ENCODE data around the gene RNU5D-1. TPM values are rescaled to one million over a fixed set of nuclear protein-coding genes. Genes with fewer than 3 reads are reported as not detected.

Gene RNU5D-1
- total RNA-seq, result not detected in 2 replicates
- long read RNA-seq, result 0 reads

GRCh38 chr1:44730741-44731512, at the start of gene RNU5D-1:
RNU5D-1 (minus strand) TSS chr1:44731170.
- Mint-ChIP-seq H3K27me3 (ENCODE audit: low read depth) (peaks cover 5% of the 10 kb centered on the region), H3K36me3 (ENCODE audit: low read depth) (no peaks in the 10 kb centered on the region), H3K27ac (ENCODE audit: unreplicated experiment) (peak within 1 kb of the TSS; percentile 100), H3K4me1 (peaks cover 17% of the 10 kb centered on the region), H3K4me3 (peak within 1 kb of the TSS; percentile 73), H3K9me3 (no peaks in the 10 kb centered on the region)
- peak; percentile 89 for TF ChIP-seq CTCF (conservative IDR thresholded peaks at IDR 0.05)
- peak; percentile 93 for DNase-seq (ENCODE audit: low read depth, low spot score)

- Mint-ChIP-seq H3K4me3 (peak overlapping the region; percentile 90), H3K9me3 (no peaks in the 10 kb centered on the region), H3K27ac (ENCODE audit: unreplicated experiment) (no peak overlapping the region), H3K4me1 (peaks cover 46% of the 10 kb centered on the region), H3K36me3 (ENCODE audit: low read depth) (peaks cover 38% of the 10 kb centered on the region), H3K27me3 (ENCODE audit: low read depth) (peaks cover 8% of the 10 kb centered on the region)
- no peak for TF ChIP-seq CTCF (conservative IDR thresholded peaks at IDR 0.05)
- DNase-seq (ENCODE audit: low read depth, low spot score), result no peak
Observed at GRCh38 chr1:44780583-44781121, 49.7 kb upstream of the RNU5D-1 start.

GRCh38 chr1:44778705-44779576, 48.0 kb upstream of the RNU5D-1 start:
- Mint-ChIP-seq H3K4me1 (peaks cover 47% of the 10 kb centered on the region), H3K9me3 (no peaks in the 10 kb centered on the region), H3K27me3 (ENCODE audit: low read depth) (peaks cover 5% of the 10 kb centered on the region), H3K4me3 (peak overlapping the region; percentile 90), H3K27ac (ENCODE audit: unreplicated experiment) (peak overlapping the region; percentile 28), H3K36me3 (ENCODE audit: low read depth) (peaks cover 38% of the 10 kb centered on the region)
- no peak for DNase-seq (ENCODE audit: low read depth, low spot score)
- no peak for TF ChIP-seq CTCF (conservative IDR thresholded peaks at IDR 0.05)

- Mint-ChIP-seq H3K4me3 (peak overlapping the region; percentile 90), H3K27me3 (ENCODE audit: low read depth) (no peaks in the 10 kb centered on the region), H3K27ac (ENCODE audit: unreplicated experiment) (no peak overlapping the region), H3K4me1 (peaks cover 41% of the 10 kb centered on the region), H3K9me3 (no peaks in the 10 kb centered on the region), H3K36me3 (ENCODE audit: low read depth) (peaks cover 38% of the 10 kb centered on the region)
- no peak for DNase-seq (ENCODE audit: low read depth, low spot score)
- TF ChIP-seq CTCF (conservative IDR thresholded peaks at IDR 0.05), result no peak
Observed at GRCh38 chr1:44777969-44778635, 47.1 kb upstream of the RNU5D-1 start.

GRCh38 chr1:44777547-44777946, 46.6 kb upstream of the RNU5D-1 start:
- DNase-seq (ENCODE audit: low read depth, low spot score), result no peak
- Mint-ChIP-seq H3K27ac (ENCODE audit: unreplicated experiment) (no peak overlapping the region), H3K27me3 (ENCODE audit: low read depth) (no peaks in the 10 kb centered on the region), H3K4me1 (peaks cover 41% of the 10 kb centered on the region), H3K36me3 (ENCODE audit: low read depth) (peaks cover 38% of the 10 kb centered on the region), H3K9me3 (no peaks in the 10 kb centered on the region), H3K4me3 (peak overlapping the region; percentile 90)
- no peak for TF ChIP-seq CTCF (conservative IDR thresholded peaks at IDR 0.05)
